ENCODE results near the gene DHTKD1. TPM values are rescaled to one million over a fixed set of nuclear protein-coding genes. Genes with fewer than 3 reads are reported as not detected.
"Not testable (repeated sequence)": the region's sequence is repeated elsewhere in the genome, so short reads cannot be mapped to it uniquely, and the experiment has no call there.

DHTKD1 gene
- total RNA-seq, 1 experiment from 2014 or later: 20.6 TPM

DNA sequence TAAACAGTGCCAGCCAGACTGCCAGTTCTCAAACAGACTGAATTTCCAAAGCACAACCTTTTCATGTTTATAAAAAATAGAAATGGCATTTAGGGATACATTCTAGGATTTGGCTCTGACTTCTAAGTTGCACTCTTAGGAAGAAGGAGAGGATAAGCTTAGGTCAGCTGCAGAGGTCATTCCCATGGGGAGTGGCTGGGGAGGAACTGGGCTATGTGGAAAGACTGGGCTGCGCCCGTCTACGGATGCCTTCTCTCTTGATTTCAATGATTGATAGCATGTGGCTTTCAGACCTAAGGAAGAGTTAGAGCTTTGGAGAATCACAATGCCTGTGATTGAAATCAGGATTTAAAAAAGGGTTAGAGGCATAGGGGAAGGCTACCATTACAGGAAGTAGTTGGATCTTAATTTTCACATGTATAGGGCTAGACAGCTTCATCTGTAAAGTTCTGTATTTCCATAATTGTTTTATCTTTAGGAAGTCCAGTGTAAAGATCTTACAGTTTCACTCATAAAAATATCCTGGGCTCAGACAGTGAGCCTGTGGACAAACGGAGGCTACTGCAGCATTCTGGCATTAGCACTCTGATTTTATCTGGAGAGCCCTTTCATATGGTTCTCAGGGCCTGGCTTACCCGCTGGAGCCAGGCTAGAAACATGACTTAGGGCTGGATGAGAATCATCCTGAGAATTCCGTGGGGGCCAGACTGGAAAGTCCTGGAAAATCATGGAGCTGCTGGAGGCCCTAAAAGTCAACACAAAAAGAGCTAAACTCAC, 97.4 kb downstream of the DHTKD1 start:
- Histone ChIP-seq H3K4me2 (ENCODE audit: low read length) (no peak overlapping the region), H3K4me3 (replicated peaks in 1 of 2; ENCODE audit: low read depth in 1 of 2, low read length in 2 of 2) (no peak overlapping the region), H3K9me3 (ENCODE audit: control insufficient read depth in 1 of 2, insufficient read depth in 1 of 2, low read depth in 1 of 2, low read length in 2 of 2) (no peaks in the 10 kb centered on the region), H3K79me2 (ENCODE audit: insufficient read depth, low read length) (no peaks in the 10 kb centered on the region), H3K27me3 (ENCODE audit: insufficient read depth, low read length) (no peaks in the 10 kb centered on the region), H3K27ac (ENCODE audit: low read depth, low read length) (no peak overlapping the region), H3K4me1 (ENCODE audit: control insufficient read depth in 1 of 2, insufficient read depth in 2 of 2, low read length in 2 of 2) (no peaks in the 10 kb centered on the region), H4K20me1 (ENCODE audit: insufficient read depth) (no peaks in the 10 kb centered on the region), H2AFZ (ENCODE audit: low read depth, low read length, poor library complexity, severe bottlenecking) (no peak overlapping the region), H3K9ac (ENCODE audit: low read length) (no peak overlapping the region), H3K36me3 (ENCODE audit: control insufficient read depth in 1 of 2, insufficient read depth in 2 of 2, low read length in 2 of 2) (peaks cover 28 to 29% of the 10 kb centered on the region in 2 experiments), H3K9me2 (ENCODE audit: insufficient read depth) (no peaks in the 10 kb centered on the region)
- no TSS peak for BruUV-seq (replicated peaks)
- ChIA-PET CTCF (no interaction called here), POLR2A (no interaction called here), RAD21 (ENCODE audit: low non-redundant PET in 1 of 2, low total read pairs in 2 of 2, uncharacterized antibody in 2 of 2, unreplicated experiment in 2 of 2) (no interaction called here)
- ATAC-seq (no peak), DNase-seq (ENCODE audit: low read depth, low spot score) (no peak)
- TF ChIP-seq EZH2 (IDR thresholded peaks at IDR 0.05): no peak
- no peak for TF ChIP-seq ZFX (IDR thresholded peaks at IDR 0.05)
- TF ChIP-seq RAD21 (IDR thresholded peaks at IDR 0.05; ENCODE audit: low read depth): no peak
- no peak for TF ChIP-seq TCF7L2 (IDR thresholded peaks at IDR 0.05; ENCODE audit: borderline replicate concordance, extremely low read depth, insufficient read depth, insufficient read length)
- TF ChIP-seq YY1 (IDR thresholded peaks at IDR 0.05; ENCODE audit: extremely low read depth, insufficient replicate concordance, low read depth, low read length): no peak
- TF ChIP-seq ZNF274 (IDR thresholded peaks at IDR 0.05; ENCODE audit: low read depth, low read length): no peak
- no peak for TF ChIP-seq SRF (IDR thresholded peaks at IDR 0.05; ENCODE audit: low read depth)
- no peak for TF ChIP-seq FOSL1 (IDR thresholded peaks at IDR 0.05; ENCODE audit: low read depth)
- no peak for TF ChIP-seq SIN3A (IDR thresholded peaks at IDR 0.05; ENCODE audit: low read depth)
- TF ChIP-seq EZH2phosphoT487 (IDR thresholded peaks at IDR 0.05; ENCODE audit: borderline replicate concordance): no peak
- no peak for TF ChIP-seq POLR2AphosphoS5 (IDR thresholded peaks at IDR 0.05; ENCODE audit: low read depth, low read length)
- no peak for TF ChIP-seq ZBTB33 (IDR thresholded peaks at IDR 0.05; ENCODE audit: extremely low read depth, insufficient replicate concordance, low read length)
- no peak for TF ChIP-seq JUND (IDR thresholded peaks at IDR 0.05)
- TF ChIP-seq, protein P1, sequence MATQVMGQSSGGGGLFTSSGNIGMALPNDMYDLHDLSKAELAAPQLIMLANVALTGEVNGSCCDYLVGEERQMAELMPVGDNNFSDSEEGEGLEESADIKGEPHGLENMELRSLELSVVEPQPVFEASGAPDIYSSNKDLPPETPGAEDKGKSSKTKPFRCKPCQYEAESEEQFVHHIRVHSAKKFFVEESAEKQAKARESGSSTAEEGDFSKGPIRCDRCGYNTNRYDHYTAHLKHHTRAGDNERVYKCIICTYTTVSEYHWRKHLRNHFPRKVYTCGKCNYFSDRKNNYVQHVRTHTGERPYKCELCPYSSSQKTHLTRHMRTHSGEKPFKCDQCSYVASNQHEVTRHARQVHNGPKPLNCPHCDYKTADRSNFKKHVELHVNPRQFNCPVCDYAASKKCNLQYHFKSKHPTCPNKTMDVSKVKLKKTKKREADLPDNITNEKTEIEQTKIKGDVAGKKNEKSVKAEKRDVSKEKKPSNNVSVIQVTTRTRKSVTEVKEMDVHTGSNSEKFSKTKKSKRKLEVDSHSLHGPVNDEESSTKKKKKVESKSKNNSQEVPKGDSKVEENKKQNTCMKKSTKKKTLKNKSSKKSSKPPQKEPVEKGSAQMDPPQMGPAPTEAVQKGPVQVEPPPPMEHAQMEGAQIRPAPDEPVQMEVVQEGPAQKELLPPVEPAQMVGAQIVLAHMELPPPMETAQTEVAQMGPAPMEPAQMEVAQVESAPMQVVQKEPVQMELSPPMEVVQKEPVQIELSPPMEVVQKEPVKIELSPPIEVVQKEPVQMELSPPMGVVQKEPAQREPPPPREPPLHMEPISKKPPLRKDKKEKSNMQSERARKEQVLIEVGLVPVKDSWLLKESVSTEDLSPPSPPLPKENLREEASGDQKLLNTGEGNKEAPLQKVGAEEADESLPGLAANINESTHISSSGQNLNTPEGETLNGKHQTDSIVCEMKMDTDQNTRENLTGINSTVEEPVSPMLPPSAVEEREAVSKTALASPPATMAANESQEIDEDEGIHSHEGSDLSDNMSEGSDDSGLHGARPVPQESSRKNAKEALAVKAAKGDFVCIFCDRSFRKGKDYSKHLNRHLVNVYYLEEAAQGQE (IDR thresholded peaks at IDR 0.05; ENCODE audit: low read depth): no peak
- intact Hi-C loops (cut with micrococcal nuclease): no loop called here

DNA sequence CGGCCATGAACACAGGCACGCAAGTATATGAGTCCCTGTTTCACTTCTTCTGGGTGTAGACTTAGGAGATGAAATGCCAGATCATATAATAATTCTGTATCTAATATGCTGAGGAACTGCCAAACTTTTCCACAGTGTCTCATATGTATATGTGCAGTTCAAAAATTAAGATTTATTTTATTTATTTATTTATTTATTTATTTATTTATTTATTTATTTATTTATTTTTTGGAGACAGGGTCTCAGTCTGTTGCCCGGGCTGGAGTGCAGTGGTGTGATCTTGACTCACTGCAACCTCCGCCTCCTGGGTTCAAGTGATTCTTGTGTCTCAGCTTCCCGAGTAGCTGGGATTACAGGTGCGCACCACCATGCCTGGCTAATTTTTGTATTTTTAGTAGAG, 102.8 kb downstream of the DHTKD1 start:
- RAD21 ChIA-PET (ENCODE audit: low non-redundant PET in 1 of 2, low total read pairs in 2 of 2, uncharacterized antibody in 2 of 2, unreplicated experiment in 2 of 2); DNase-seq (ENCODE audit: low read depth, low spot score); H4K20me1 ChIP-seq (ENCODE audit: insufficient read depth); H3K4me2 ChIP-seq (ENCODE audit: low read length); POLR2A ChIA-PET; H3K9me2 ChIP-seq (ENCODE audit: insufficient read depth); BruUV-seq (replicated peaks); CTCF ChIA-PET; H3K9me3 ChIP-seq (ENCODE audit: control insufficient read depth in 1 of 2, insufficient read depth in 1 of 2, low read depth in 1 of 2, low read length in 2 of 2); H3K4me1 ChIP-seq (ENCODE audit: control insufficient read depth in 1 of 2, insufficient read depth in 2 of 2, low read length in 2 of 2); H3K27ac ChIP-seq (ENCODE audit: low read depth, low read length); H3K79me2 ChIP-seq (ENCODE audit: insufficient read depth, low read length); H3K27me3 ChIP-seq (ENCODE audit: insufficient read depth, low read length); ATAC-seq; H3K4me3 ChIP-seq (replicated peaks in 1 of 2; ENCODE audit: low read depth in 1 of 2, low read length in 2 of 2); H3K9ac ChIP-seq (ENCODE audit: low read length); H2AFZ ChIP-seq (ENCODE audit: low read depth, low read length, poor library complexity, severe bottlenecking); intact Hi-C loops (cut with micrococcal nuclease): not testable (repeated sequence)
- peaks cover 32 to 44% of the 10 kb centered on the region in 2 experiments; a peak in 3 of 4 replicates for H3K36me3 ChIP-seq (ENCODE audit: control insufficient read depth in 1 of 2, insufficient read depth in 2 of 2, low read length in 2 of 2)

Measured in HCT116 (cell line).